NCI-H1930 (cell line): Measurements from ENCODE around the gene BCAS3.

Experiments used
- DNase-seq, 2 experiments: peaks; one replicate each; lab custom pipeline; 2025; lab: John Stamatoyannopoulos, UW

The BCAS3 gene

DNA sequence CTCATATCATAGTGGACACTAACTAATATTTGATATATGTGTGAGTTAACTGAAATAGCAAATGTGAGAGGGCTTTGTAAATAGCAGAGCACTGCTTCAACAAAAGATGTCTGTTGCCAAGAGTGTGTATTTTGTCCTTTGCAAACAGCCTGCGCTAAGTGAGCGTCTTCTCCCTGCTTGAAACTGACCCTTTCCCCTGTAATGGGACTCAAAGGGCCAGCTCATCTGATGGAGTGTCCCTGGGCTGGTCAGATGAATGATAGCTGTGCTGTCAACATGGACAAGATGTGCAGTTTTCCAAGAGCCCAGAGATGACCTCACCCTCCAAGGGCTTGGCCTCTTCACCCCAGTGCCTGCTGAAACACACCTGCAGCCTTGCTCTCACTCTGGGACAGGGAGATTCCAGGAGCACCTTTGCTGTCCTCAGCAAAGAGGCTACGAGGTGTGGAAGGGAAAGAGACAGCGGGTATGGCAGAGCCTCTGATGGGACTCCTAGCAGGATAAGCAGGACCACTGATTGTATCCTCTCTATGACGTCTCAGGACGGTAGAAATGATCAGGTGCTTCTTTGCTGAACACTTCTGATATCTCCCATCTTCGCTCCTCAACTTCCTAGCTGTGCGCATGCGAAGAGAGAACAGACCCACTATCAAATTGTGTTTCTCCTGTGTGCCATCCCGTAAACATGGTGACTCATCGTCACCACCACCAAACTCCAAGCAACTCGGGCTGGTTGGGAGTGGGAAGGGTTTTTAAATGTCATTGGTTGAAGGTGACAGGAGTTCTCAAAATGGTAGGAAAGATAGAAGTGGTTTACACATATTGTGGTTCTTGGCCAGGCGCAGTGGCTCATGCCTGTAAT lies 686.2 kb downstream of the BCAS3 start:
- no peak for DNase-seq

DNA sequence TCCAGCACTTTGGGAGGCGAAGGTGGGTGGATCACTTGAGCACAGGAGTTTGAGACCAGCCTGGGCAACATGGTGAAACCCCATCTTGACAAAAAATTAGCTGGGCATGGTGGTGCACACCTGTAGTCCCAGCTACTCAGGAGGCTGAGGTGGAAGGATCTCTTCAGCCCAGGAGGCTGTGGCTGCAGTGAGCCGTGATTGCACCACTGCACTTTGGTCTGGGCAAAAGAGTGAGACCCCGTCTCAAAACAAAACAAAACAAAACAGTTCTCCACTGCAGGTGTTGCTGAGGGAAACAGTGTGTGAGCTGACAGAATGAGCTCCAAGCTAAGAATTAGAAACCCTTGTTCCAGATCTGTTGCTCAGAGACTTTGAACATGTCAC lies 686.8 kb downstream of the BCAS3 start:
- DNase-seq: no peak

GRCh38 chr17:61366076-61366714 lies 688.5 kb downstream of the BCAS3 start:
- DNase-seq: no peak

GRCh38 chr17:61366715-61367413 lies 689.2 kb downstream of the BCAS3 start:
- DNase-seq: peak; percentile 18 to 44

- no peak for DNase-seq
Measured at GRCh38 chr17:61368049-61368831, 690.6 kb downstream of the BCAS3 start.

- no peak for DNase-seq
Measured at GRCh38 chr17:61368832-61369450, 691.3 kb downstream of the BCAS3 start.

GRCh38 chr17:61369751-61370150 lies 692.1 kb downstream of the BCAS3 start:
- DNase-seq: no peak

GRCh38 chr17:61371179-61371578 lies 693.5 kb downstream of the BCAS3 start:
- DNase-seq: no peak

GRCh38 chr17:61371606-61372005 lies 694.0 kb downstream of the BCAS3 start:
- no peak for DNase-seq

- DNase-seq: no peak
Measured at GRCh38 chr17:61372436-61372835, 694.8 kb downstream of the BCAS3 start.

DNA sequence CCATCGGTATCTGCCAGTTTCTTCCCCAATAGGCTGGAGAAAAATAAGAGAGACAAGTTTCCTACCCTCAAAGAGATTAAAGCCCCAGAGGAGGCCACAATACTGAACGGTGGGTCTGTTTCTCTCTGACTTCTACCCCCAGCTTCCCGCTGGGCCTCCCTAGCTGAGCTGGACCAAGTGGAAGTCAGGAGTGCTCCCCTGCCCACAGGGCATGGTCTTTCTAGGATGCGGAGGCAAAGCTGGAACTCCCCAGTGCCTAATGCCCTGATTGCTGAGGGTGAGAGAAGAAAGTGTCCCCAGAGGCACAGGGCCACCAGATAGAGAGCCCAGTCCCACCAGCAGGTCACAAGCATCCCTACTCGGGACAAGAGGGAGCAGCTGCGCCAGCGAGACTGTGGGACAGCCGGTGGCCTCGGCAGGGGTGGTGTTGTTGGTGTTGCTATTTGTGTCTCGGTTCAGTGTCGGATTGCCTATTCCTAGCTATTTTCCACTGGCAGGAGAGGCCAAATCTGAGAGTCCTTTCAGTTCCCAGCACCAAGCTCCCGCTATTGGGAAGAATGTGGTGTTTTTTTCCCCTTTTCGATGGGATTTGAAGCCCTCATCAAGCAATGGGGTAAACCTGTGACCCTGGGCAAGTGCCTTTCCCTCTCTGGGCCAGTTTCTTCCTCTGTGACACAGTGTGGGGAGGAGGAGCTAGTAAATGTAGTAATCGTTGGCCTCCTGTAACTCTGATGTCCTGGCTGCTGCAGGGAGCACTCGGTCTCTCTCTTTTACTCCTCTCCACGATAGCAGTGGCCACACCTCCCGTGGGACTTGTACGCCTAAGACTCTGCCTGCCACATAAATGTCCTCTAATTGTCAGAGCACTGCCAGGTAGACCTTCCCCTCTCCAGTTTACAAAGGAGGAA lies 699.5 kb downstream of the BCAS3 start:
- DNase-seq: no peak

DNA sequence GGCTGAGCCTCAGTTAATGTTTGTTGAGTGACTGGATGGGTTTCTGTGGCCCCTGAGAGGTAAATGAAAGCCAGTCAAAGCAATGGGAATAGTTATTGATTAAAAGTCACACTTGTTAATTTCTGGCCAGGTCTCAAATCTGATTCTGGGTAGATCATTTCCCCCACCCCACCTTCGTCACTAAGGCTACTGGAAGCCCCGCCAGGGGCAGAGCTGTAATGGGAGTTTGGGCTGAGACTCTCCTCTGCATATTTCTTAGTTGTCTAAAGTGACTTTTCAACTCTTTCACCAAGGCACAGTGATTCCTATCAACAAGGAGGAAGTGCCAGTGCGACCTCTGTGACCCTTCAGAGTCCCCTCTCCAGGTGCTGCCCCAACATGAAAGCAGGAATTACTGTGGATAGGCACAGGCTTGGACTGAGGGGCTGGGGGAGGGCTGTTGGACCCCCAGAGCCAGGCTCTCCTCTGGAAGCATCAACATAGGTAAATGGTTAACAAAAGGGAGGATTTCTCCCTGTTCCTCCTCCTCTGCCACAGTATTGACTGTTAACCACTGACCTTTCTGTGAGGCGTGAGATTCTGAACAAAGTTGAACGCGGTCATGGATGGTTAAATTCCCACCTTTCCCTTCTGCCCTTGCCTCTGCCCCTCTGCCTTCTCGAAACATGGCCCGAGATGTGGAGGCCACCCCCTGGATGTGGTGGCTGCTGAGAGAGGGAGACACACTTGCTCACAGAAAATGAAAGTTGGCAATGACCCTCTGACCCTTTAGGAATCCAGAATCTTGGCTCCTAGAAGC lies 701.2 kb downstream of the BCAS3 start:
- DNase-seq: no peak

DNA sequence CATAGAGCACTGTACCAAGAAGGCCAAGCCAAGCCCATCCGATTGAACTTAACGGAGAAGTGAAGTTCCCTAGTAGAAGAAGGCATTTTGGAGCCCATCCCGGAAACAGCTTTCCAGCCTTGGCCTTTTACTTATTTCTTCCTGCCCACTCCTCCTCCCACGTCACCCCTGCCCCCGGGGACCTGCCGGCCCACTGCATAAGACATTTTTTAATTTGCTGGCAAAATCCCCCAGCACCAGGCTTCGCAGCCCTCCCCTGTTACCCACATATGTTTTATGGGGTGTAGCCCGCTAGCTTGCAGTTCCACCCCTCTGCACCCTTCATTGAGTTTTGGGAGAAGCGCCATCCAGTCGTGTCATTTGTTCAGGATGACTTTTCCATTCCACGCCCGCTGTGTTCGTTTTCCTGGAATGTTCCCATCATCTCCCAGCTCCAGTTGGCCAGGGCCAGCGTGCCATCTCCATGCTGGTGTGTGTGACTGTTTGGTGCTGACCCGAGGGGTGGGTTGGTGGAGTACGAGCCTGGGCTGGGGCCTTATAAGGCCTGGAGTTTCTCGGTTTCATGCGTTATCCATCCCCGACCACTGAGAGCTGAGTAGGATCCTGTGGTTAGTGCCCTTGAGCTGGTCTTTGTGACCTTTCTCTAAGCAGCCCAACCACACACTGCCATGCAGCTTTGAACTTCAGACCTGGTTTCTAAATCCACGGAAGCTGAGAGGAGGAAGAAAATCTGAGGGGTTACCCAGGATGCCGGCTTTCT lies 702.0 kb downstream of the BCAS3 start:
- DNase-seq: no peak

- DNase-seq: no peak
Measured at GRCh38 chr17:61380217-61380835, 702.7 kb downstream of the BCAS3 start.

DNA sequence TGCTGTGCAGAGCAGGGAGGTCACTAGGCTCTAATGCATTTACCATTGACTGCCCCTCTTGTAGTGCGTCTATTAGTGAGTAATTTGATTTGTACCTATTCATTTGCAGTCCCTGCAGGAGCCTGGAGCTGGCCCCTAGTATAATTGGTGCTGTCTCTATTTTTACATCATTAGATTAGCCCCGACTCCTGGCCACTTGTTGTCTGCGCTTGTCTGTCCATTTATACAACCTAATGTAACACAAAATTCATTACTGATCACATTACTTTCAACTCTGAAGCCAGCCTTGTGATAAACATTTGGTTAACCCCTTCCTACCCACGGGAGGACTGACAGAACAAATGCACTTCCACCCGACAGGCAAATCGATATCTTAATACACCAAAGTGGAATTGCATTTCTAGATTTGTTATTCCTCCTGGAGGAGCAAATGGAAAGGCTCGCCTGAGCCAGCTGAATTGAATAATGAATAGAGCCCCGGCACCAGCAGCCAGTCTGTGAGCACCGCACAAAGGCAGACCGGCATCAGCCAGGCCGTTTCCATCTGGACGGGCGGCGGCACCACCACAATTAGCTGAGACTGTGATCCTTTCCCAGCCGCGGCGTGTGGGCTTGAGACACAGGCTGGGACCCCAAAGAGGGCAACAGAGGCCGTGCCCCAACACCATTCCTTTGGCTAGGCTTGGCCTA lies 703.3 kb downstream of the BCAS3 start:
- DNase-seq: no peak

DNA sequence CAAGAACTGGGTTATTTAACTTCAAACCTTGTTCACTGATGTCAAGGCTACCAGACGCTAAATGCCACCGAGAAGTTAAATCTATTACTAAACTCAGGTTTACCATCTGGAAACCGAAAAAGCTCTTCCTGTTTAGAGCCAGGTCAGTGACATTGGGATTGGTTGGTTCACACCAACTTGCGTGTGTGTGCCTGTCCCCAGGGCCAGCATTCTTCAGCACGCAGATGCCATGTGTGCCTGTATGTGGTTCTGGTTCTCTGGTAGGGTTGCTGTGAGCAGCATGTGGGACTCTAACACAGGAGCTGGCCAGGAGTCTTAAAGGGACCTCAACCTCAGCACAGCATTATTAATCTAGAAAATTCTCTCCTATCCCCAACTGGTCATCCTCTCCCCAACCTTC lies 703.9 kb downstream of the BCAS3 start:
- no peak for DNase-seq

DNA sequence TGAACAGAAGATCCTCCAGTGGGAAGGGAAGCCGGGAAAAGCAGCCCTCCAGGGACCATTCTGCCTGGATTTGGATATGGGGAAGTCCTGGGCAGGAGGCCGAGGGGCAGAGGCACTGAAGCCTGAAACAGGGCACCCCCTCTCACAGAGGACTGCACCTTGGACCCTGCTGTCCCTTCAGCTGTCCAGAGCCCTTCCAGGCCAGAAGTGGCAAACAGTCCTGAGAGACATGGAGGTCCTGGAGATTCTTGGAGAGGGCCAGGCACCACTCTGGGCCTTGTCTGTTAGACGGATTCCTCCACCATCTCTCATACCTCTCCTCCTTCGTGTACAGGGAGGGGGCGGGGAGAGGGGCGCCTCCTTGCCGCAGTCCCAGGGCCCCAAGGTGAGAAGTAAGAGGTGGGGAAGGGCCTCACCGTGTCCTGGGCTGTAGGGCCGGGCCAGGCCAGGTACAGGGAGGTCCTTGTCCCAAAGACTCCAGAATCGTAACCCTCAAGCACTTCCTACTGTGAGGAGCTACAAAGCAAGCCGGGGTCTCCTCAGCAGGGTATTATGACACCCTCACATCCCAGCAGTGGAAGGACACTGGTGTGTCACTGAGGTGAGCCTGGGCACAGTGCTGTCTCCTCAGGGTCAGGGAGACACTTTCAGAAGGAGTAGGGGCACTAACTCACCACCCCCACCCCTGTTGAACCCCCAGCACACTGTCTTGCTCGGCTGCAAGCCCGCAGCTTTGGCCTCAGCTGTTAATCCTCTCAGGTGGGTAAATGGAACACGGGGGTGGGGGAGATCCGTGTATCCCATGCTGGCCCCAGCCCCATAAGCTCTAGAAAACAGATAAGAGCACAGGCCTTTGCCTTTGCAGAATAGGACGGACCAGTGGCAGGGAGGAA lies 705.4 kb downstream of the BCAS3 start:
- DNase-seq: no peak
